Astrocyte of the cerebellum (primary cell): ENCODE measurements around the gene DMD.

Experiments used
- DNase-seq: peaks from one replicate; pipeline ENCODE4 v3.0.0-alpha.2; 2011; ENCODE audit warnings: low read depth
- H3K4me3 ChIP-seq: 2 replicates; pipeline ENCODE4 v1.5.1; 2011; ENCODE audit warnings: mild to moderate bottlenecking, low read depth, low read length, moderate library complexity
- in situ Hi-C: cut with HindIII; loops from 2 replicates; pipeline ENCODE4 v1.10.0; 2017; ENCODE audit warnings: low sequenced_read_pairs
- TF ChIP-seq, protein P1 (sequence below): IDR thresholded peaks from 2 replicates; pipeline ENCODE4 v1.5.1; 2012; ENCODE audit warnings: low read length, low read depth, moderate library complexity, mild to moderate bottlenecking; ENCODE audit errors: missing control alignments

DMD gene

GRCh38 chrX:32842053-32842452 lies 369.3 kb downstream of the DMD start:
- H3K4me3 ChIP-seq: no peak overlapping the region
- TF ChIP-seq, protein P1, sequence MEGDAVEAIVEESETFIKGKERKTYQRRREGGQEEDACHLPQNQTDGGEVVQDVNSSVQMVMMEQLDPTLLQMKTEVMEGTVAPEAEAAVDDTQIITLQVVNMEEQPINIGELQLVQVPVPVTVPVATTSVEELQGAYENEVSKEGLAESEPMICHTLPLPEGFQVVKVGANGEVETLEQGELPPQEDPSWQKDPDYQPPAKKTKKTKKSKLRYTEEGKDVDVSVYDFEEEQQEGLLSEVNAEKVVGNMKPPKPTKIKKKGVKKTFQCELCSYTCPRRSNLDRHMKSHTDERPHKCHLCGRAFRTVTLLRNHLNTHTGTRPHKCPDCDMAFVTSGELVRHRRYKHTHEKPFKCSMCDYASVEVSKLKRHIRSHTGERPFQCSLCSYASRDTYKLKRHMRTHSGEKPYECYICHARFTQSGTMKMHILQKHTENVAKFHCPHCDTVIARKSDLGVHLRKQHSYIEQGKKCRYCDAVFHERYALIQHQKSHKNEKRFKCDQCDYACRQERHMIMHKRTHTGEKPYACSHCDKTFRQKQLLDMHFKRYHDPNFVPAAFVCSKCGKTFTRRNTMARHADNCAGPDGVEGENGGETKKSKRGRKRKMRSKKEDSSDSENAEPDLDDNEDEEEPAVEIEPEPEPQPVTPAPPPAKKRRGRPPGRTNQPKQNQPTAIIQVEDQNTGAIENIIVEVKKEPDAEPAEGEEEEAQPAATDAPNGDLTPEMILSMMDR: no peak
- in situ Hi-C loops: no loop called here
- no peak for DNase-seq

GRCh38 chrX:32839781-32840180 lies 371.6 kb downstream of the DMD start:
- no peak for DNase-seq
- in situ Hi-C loops: no loop called here
- no peak overlapping the region for H3K4me3 ChIP-seq
- TF ChIP-seq, protein P1: no peak

DNA sequence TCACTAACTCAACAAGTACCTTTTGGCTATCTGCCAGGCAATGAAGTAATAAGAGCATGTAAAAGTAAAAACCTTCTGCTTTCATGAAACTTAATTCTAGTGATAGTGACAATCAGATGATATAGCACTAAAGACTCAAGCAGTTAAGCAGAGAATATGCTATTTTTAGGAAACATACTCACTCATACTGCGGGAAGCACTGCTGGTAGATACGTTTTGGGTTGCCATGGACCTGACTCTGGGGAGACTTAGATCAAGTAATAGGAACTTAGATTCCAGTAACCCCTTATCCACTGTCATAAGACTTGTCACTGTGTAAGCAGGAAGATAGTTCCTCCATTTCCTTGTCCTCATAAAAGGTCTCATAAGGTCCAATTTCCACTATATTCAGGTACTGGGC lies 386.3 kb downstream of the DMD start:
- DNase-seq: no peak
- in situ Hi-C loops: no loop called here
- H3K4me3 ChIP-seq: no peak overlapping the region
- TF ChIP-seq, protein P1: no peak

DNA sequence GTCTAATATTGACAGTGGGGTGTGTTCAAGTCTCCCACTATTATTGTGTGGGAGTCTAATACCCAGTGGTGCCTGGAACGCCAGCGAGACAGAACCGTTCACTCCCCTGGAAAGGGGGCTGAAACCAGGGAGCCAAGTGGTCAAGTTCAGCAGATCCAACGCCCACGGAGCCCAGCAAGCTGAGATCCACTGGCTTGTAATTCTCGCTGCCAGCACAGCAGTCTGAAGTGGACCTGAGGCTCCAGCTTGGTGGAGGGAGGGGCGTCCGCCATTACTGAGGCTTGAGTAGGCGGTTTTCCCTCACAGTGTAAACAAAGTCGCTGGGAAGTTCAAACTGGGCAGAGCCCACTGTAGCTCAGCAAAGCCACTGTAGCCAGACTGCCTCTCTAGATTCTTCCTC lies 407.3 kb downstream of the DMD start:
- TF ChIP-seq, protein P1: no peak
- no peak for DNase-seq
- no peak overlapping the region for H3K4me3 ChIP-seq
- in situ Hi-C loops: no loop called here

GRCh38 chrX:32798990-32799389 lies 412.4 kb downstream of the DMD start:
- H3K4me3 ChIP-seq: no peak overlapping the region
- in situ Hi-C loops: no loop called here
- TF ChIP-seq, protein P1: no peak
- DNase-seq: no peak

- TF ChIP-seq, protein P1: no peak
- DNase-seq: no peak
- no peak overlapping the region for H3K4me3 ChIP-seq
- in situ Hi-C loops: no loop called here
Observed at GRCh38 chrX:32788936-32789335, 422.4 kb downstream of the DMD start.

DNA sequence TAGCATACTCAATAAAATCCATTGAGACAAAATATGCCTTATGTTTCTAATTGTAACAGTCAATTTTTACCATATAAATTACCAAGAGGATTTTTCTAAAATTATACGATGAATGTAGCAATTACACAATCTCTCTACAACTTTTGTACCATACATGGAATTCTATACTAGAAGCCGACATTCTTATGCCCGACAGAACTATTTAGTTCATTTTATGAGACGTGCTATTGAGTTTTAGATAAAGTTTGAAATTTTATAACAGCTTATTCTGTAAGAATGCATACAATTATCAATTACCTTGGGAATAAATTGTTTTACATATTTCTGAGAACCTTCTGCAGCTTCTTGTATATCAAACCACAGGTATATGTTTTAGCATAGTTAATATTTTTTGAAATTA lies 431.2 kb downstream of the DMD start:
- no peak overlapping the region for H3K4me3 ChIP-seq
- no peak for DNase-seq
- in situ Hi-C loops: no loop called here
- TF ChIP-seq, protein P1: no peak
